Ishikawa (cell line): ENCODE results near the gene FBL.

Experiments
- EP300 ChIP-seq: IDR thresholded peaks from 2 replicates; pipeline ENCODE4 v1.6.1; 2012; ENCODE audit warnings: borderline replicate concordance
- FOXM1 ChIP-seq: IDR thresholded peaks from 2 replicates; pipeline ENCODE4 v1.6.1; 2012; ENCODE audit warnings: low read depth, borderline replicate concordance
- NFIC ChIP-seq: IDR thresholded peaks from 2 replicates; pipeline ENCODE4 v1.6.1; 2012
- RAD21 ChIP-seq: IDR thresholded peaks from 2 replicates; pipeline ENCODE4 v1.6.1; 2012; ENCODE audit warnings: low read depth
- TAF1 ChIP-seq: IDR thresholded peaks from 2 replicates; pipeline ENCODE4 v1.6.1; 2012; ENCODE audit warnings: low read depth, mild to moderate bottlenecking
- TCF12 ChIP-seq: IDR thresholded peaks from 2 replicates; pipeline ENCODE4 v1.6.1; 2012; ENCODE audit warnings: low read depth
- YY1 ChIP-seq: IDR thresholded peaks from 2 replicates; pipeline ENCODE4 v1.6.1; 2012; ENCODE audit warnings: low read depth
- TF ChIP-seq, protein P1 (sequence below): IDR thresholded peaks from 2 replicates; pipeline ENCODE4 v1.6.1; 2012; ENCODE audit warnings: low read depth, mild to moderate bottlenecking

- no peak for TF ChIP-seq RAD21
- TF ChIP-seq EP300 = no peak
- TF ChIP-seq, protein P1, sequence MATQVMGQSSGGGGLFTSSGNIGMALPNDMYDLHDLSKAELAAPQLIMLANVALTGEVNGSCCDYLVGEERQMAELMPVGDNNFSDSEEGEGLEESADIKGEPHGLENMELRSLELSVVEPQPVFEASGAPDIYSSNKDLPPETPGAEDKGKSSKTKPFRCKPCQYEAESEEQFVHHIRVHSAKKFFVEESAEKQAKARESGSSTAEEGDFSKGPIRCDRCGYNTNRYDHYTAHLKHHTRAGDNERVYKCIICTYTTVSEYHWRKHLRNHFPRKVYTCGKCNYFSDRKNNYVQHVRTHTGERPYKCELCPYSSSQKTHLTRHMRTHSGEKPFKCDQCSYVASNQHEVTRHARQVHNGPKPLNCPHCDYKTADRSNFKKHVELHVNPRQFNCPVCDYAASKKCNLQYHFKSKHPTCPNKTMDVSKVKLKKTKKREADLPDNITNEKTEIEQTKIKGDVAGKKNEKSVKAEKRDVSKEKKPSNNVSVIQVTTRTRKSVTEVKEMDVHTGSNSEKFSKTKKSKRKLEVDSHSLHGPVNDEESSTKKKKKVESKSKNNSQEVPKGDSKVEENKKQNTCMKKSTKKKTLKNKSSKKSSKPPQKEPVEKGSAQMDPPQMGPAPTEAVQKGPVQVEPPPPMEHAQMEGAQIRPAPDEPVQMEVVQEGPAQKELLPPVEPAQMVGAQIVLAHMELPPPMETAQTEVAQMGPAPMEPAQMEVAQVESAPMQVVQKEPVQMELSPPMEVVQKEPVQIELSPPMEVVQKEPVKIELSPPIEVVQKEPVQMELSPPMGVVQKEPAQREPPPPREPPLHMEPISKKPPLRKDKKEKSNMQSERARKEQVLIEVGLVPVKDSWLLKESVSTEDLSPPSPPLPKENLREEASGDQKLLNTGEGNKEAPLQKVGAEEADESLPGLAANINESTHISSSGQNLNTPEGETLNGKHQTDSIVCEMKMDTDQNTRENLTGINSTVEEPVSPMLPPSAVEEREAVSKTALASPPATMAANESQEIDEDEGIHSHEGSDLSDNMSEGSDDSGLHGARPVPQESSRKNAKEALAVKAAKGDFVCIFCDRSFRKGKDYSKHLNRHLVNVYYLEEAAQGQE = no peak
- no peak for TF ChIP-seq NFIC
- no peak for TF ChIP-seq FOXM1
- TF ChIP-seq TCF12 = no peak
- no peak for TF ChIP-seq TAF1
- TF ChIP-seq YY1 = no peak
These were observed 38.3 kb downstream of the FBL start for GRCh38 chr19:39807846-39808364.
